WTC11 (cell line): ENCODE results near the gene SLC35E3. TPM values are rescaled to one million over a fixed set of nuclear protein-coding genes. Genes with fewer than 3 reads are reported as not detected.

Experiments
- ATAC-seq: fragments of 200-7000 bp; cut with Tn5 transposase; 2 replicates; pipeline ENCODE4 v1.10.0; 2021; ENCODE audit warnings: mild to moderate bottlenecking, moderate library complexity
- CTCF ChIA-PET: fragments of 300-600 bp; sonication (Branson Sonifier 250); formaldehyde crosslinking; loops from one replicate; lab custom pipeline; 2021; ENCODE audit warnings: antibody characterized with exemption; lab: Charles Lee
- POLR2A ChIA-PET: fragments of 350-600 bp; sonication (Branson Sonifier 250); formaldehyde crosslinking; loops from one replicate; lab custom pipeline; 2021; ENCODE audit warnings: antibody characterized with exemption; lab: Charles Lee
- DNase-seq: peaks from one replicate; pipeline ENCODE4 v3.0.0; 2021; ENCODE audit warnings: low spot score
- H3K27ac Mint-ChIP-seq: 2 replicates; pipeline ENCODE4 v1.8.0; 2021; ENCODE audit warnings: mixed read lengths
- H3K27me3 Mint-ChIP-seq: 2 replicates; pipeline ENCODE4 v1.8.0; 2021; ENCODE audit warnings: low read depth, mild to moderate bottlenecking, moderate library complexity, mixed read lengths
- H3K36me3 Mint-ChIP-seq: 2 replicates; pipeline ENCODE4 v1.8.0; 2021; ENCODE audit warnings: mixed read lengths
- H3K4me1 Mint-ChIP-seq: 2 replicates; pipeline ENCODE4 v1.8.0; 2022; ENCODE audit warnings: mixed read lengths
- H3K4me3 Mint-ChIP-seq: 2 replicates; pipeline ENCODE4 v1.8.0; 2021; ENCODE audit warnings: mild to moderate bottlenecking, moderate library complexity, mixed read lengths
- H3K9me3 Mint-ChIP-seq: 2 replicates; pipeline ENCODE4 v1.8.0; 2021; ENCODE audit warnings: mixed read lengths
- FOXJ3 ChIP-seq: sonication (generic); formaldehyde crosslinking; IDR thresholded peaks from 2 replicates; pipeline ENCODE4 v1.9.0; 2021; ENCODE audit warnings: missing genetic modification reagents, mild to moderate bottlenecking, borderline replicate concordance
- FOXK1 ChIP-seq: sonication (generic); formaldehyde crosslinking; IDR thresholded peaks from 2 replicates; pipeline ENCODE4 v1.8.0; 2022; ENCODE audit warnings: mild to moderate bottlenecking, moderate library complexity, missing genetic modification reagents
- JUN ChIP-seq: sonication (generic); formaldehyde crosslinking; IDR thresholded peaks from 2 replicates; pipeline ENCODE4 v1.8.0; 2023; ENCODE audit warnings: mild to moderate bottlenecking, missing genetic modification reagents
- PRDM15 ChIP-seq: sonication (generic); formaldehyde crosslinking; IDR thresholded peaks from 2 replicates; pipeline ENCODE4 v1.8.0; 2022; ENCODE audit warnings: missing genetic modification reagents
- PREB ChIP-seq: sonication (generic); formaldehyde crosslinking; IDR thresholded peaks from 2 replicates; pipeline ENCODE4 v1.8.1; 2022; ENCODE audit warnings: mild to moderate bottlenecking, missing genetic modification reagents, moderate library complexity, borderline replicate concordance
- PRRX2 ChIP-seq: fragments of 250-450 bp; sonication (Bioruptor Pico); IDR thresholded peaks from 2 replicates; pipeline ENCODE4 v1.8.0; 2021; ENCODE audit warnings: mild to moderate bottlenecking
- RORB ChIP-seq: fragments of 250-450 bp; sonication (Bioruptor Pico); IDR thresholded peaks from 2 replicates; pipeline ENCODE4 v1.9.0; 2021; ENCODE audit warnings: mild to moderate bottlenecking
- TCF7 ChIP-seq: sonication (generic); formaldehyde crosslinking; IDR thresholded peaks from 2 replicates; pipeline ENCODE4 v1.8.0; 2022; ENCODE audit warnings: mild to moderate bottlenecking, low read depth, missing genetic modification reagents, moderate library complexity
- TEAD1 ChIP-seq: sonication (generic); formaldehyde crosslinking; IDR thresholded peaks from 2 replicates; pipeline ENCODE4 v1.8.0; 2022; ENCODE audit warnings: mild to moderate bottlenecking, missing genetic modification reagents
- ZBTB21 ChIP-seq: sonication (generic); formaldehyde crosslinking; IDR thresholded peaks from 2 replicates; pipeline ENCODE4 v1.8.1; 2023; ENCODE audit warnings: mild to moderate bottlenecking, missing genetic modification reagents, borderline replicate concordance
- ZNF121 ChIP-seq: sonication (generic); formaldehyde crosslinking; IDR thresholded peaks from 2 replicates; pipeline ENCODE4 v1.8.0; 2023; ENCODE audit warnings: missing genetic modification reagents
- ZNF138 ChIP-seq: sonication (generic); formaldehyde crosslinking; conservative IDR thresholded peaks from 2 replicates; pipeline ENCODE4 v1.8.1; 2022; ENCODE audit warnings: mild to moderate bottlenecking, moderate library complexity, missing genetic modification reagents
- ZSCAN18 ChIP-seq: fragments of 250-450 bp; sonication (Bioruptor Pico); IDR thresholded peaks from 2 replicates; pipeline ENCODE4 v2.1.2; 2022; ENCODE audit warnings: mild to moderate bottlenecking, moderate library complexity
- total RNA-seq: library from RNA; stranded (reverse); gene quantifications from 3 replicates; pipeline ENCODE4 v1.2.3, GENCODE V29; 2021
- TF ChIP-seq, protein P1 (sequence below): sonication (generic); formaldehyde crosslinking; IDR thresholded peaks from 2 replicates; pipeline ENCODE4 v1.8.1; 2022; ENCODE audit warnings: missing genetic modification reagents, borderline replicate concordance
- TF ChIP-seq, protein P2 (sequence below): sonication (generic); formaldehyde crosslinking; IDR thresholded peaks from 2 replicates; pipeline ENCODE4 v1.8.1; 2023; ENCODE audit warnings: mild to moderate bottlenecking, missing genetic modification reagents
- TF ChIP-seq, protein P3 (sequence below): sonication (generic); formaldehyde crosslinking; IDR thresholded peaks from 2 replicates; pipeline ENCODE4 v1.8.0; 2022; ENCODE audit warnings: mild to moderate bottlenecking, missing genetic modification reagents

SLC35E3 gene
- total RNA-seq, 1 experiment from 2014 or later: 11.3 TPM

GRCh38 chr12:68761442-68761812 lies 15.5 kb downstream of the SLC35E3 start:
- Mint-ChIP-seq H3K36me3 (peaks cover 36% of the 10 kb centered on the region), H3K27ac (peak overlapping the region; percentile 43; the same call in 1 of the 2 replicates), H3K4me1 (peaks cover 7% of the 10 kb centered on the region)
- ATAC-seq: no peak
- POLR2A ChIA-PET: no interaction called here
- CTCF ChIA-PET: no interaction called here
- TF ChIP-seq PRRX2: no peak
- TF ChIP-seq, protein P1, sequence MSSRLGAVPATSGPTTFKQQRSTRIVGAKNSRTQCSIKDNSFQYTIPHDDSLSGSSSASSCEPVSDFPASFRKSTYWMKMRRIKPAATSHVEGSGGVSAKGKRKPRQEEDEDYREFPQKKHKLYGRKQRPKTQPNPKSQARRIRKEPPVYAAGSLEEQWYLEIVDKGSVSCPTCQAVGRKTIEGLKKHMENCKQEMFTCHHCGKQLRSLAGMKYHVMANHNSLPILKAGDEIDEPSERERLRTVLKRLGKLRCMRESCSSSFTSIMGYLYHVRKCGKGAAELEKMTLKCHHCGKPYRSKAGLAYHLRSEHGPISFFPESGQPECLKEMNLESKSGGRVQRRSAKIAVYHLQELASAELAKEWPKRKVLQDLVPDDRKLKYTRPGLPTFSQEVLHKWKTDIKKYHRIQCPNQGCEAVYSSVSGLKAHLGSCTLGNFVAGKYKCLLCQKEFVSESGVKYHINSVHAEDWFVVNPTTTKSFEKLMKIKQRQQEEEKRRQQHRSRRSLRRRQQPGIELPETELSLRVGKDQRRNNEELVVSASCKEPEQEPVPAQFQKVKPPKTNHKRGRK (CRISPR knock-in tag): no peak
- no peak for TF ChIP-seq ZNF121 (CRISPR knock-in tag)
- TF ChIP-seq, protein P2, sequence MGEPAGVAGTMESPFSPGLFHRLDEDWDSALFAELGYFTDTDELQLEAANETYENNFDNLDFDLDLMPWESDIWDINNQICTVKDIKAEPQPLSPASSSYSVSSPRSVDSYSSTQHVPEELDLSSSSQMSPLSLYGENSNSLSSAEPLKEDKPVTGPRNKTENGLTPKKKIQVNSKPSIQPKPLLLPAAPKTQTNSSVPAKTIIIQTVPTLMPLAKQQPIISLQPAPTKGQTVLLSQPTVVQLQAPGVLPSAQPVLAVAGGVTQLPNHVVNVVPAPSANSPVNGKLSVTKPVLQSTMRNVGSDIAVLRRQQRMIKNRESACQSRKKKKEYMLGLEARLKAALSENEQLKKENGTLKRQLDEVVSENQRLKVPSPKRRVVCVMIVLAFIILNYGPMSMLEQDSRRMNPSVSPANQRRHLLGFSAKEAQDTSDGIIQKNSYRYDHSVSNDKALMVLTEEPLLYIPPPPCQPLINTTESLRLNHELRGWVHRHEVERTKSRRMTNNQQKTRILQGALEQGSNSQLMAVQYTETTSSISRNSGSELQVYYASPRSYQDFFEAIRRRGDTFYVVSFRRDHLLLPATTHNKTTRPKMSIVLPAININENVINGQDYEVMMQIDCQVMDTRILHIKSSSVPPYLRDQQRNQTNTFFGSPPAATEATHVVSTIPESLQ (CRISPR knock-in tag): no peak
- no peak for TF ChIP-seq PREB
- no peak for TF ChIP-seq TEAD1 (CRISPR knock-in tag)
- no peak for TF ChIP-seq TCF7 (CRISPR knock-in tag)
- TF ChIP-seq FOXK1 (CRISPR knock-in tag): no peak
- no peak for TF ChIP-seq ZNF138
- TF ChIP-seq RORB (CRISPR knock-in tag): no peak
- no peak for TF ChIP-seq FOXJ3 (CRISPR knock-in tag)
- TF ChIP-seq ZBTB21 (CRISPR knock-in tag): no peak
- TF ChIP-seq PRDM15 (CRISPR knock-in tag): no peak
- no peak for TF ChIP-seq ZSCAN18 (CRISPR knock-in tag)
- TF ChIP-seq, protein P3, sequence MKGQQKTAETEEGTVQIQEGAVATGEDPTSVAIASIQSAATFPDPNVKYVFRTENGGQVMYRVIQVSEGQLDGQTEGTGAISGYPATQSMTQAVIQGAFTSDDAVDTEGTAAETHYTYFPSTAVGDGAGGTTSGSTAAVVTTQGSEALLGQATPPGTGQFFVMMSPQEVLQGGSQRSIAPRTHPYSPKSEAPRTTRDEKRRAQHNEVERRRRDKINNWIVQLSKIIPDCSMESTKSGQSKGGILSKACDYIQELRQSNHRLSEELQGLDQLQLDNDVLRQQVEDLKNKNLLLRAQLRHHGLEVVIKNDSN (CRISPR knock-in tag): no peak
- TF ChIP-seq JUN: no peak
- TF ChIP-seq, all 79 proteins: peak for 0
- Mint-ChIP-seq H3K9me3 (no peaks in the 10 kb centered on the region), H3K4me3 (no peak overlapping the region), H3K27me3 (no peaks in the 10 kb centered on the region)
- no peak for DNase-seq
